Lower lobe of right lung (tissue), 2 donors: ENCODE results near the gene EFCAB12. TPM values are rescaled to one million over a fixed set of nuclear protein-coding genes. Genes with fewer than 3 reads are reported as not detected.

ENCODE experiments used
- ATAC-seq, 2 donors: fragments of 200-7000 bp; cut with Tn5 transposase; one replicate each; pipeline ENCODE4 v1.9.1; 2020 to 2022; ENCODE audit warnings: mild to moderate bottlenecking in 2 of 2, moderate library complexity in 2 of 2
- DNase-seq: peaks from one replicate; pipeline ENCODE4 v3.0.0-alpha.2; 2020
- H3K27ac ChIP-seq: fragments of 200-600 bp; one replicate; pipeline ENCODE4 v1.8.0; 2022
- H3K27me3 ChIP-seq: fragments of 200-600 bp; one replicate; pipeline ENCODE4 v1.8.0; 2022; ENCODE audit warnings: low read depth
- H3K36me3 ChIP-seq: fragments of 200-600 bp; one replicate; pipeline ENCODE4 v1.8.0; 2022; ENCODE audit warnings: mild to moderate bottlenecking
- H3K4me1 ChIP-seq: fragments of 200-600 bp; one replicate; pipeline ENCODE4 v1.8.0; 2022
- H3K4me3 ChIP-seq: fragments of 200-600 bp; one replicate; pipeline ENCODE4 v1.8.0; 2022; ENCODE audit warnings: mild to moderate bottlenecking
- H3K9me3 ChIP-seq: fragments of 200-600 bp; one replicate; pipeline ENCODE4 v1.8.0; 2022
- intact Hi-C: fragments of 100-400 bp; cut with DNase I; formaldehyde crosslinking; loops from one replicate; pipeline ENCODE4 v1.11.0; 2022
- total RNA-seq: library from RNA; stranded (reverse); fragmentation: NEBNext Ultra II Directional; extraction: Animal tissue kit (Norgen Biotek cat#: 25700); gene quantifications from one replicate; pipeline ENCODE4 v1.2.1, GENCODE V29; 2021
- TF ChIP-seq, protein P1 (sequence below): fragments of 200-600 bp; IDR thresholded peaks from one replicate; pipeline ENCODE4 v1.8.0; 2022; ENCODE audit warnings: antibody characterized with exemption, mild to moderate bottlenecking
- donor health status: DM: no; HTN: yes; CAD: no; lungs with severe emphysema.

EFCAB12 gene
- total RNA-seq, 1 donor from 2014 or later = 4.8 TPM

DNA sequence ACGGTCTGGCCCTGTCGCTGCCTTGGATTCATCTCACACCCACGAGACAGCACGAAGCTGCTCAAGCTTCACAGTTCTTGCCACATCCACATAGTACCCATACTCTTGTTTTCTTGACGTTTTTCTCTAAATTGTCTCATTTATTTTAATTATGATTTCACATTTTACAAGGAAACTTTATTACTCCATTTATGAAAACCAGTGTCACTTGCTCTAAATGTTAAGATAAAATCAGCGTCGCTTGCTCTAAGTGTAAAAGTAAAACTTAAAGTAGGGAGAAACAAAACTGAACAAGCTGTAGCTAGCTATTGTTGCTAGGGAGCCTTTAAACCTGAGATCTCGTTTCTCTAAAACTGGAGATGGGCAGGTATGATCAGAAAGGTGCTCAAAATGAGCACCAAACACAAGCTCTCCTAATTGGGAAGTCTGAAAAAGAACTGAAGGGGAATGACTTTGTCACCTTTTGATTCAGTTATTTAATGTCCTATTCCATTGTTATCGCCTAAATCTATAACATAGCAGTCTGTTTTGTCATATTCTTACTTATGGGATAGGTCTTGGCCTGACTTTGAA is 12.3 kb upstream of the EFCAB12 start:
- TF ChIP-seq, protein P1, sequence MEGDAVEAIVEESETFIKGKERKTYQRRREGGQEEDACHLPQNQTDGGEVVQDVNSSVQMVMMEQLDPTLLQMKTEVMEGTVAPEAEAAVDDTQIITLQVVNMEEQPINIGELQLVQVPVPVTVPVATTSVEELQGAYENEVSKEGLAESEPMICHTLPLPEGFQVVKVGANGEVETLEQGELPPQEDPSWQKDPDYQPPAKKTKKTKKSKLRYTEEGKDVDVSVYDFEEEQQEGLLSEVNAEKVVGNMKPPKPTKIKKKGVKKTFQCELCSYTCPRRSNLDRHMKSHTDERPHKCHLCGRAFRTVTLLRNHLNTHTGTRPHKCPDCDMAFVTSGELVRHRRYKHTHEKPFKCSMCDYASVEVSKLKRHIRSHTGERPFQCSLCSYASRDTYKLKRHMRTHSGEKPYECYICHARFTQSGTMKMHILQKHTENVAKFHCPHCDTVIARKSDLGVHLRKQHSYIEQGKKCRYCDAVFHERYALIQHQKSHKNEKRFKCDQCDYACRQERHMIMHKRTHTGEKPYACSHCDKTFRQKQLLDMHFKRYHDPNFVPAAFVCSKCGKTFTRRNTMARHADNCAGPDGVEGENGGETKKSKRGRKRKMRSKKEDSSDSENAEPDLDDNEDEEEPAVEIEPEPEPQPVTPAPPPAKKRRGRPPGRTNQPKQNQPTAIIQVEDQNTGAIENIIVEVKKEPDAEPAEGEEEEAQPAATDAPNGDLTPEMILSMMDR = no peak
- Histone ChIP-seq H3K27ac (peak overlapping the region; percentile 91), H3K4me1 (peaks cover 61% of the 10 kb centered on the region), H3K9me3 (no peaks in the 10 kb centered on the region), H3K4me3 (peak overlapping the region; percentile 88), H3K36me3 (peaks cover 24% of the 10 kb centered on the region), H3K27me3 (no peaks in the 10 kb centered on the region)
- DNase-seq = no peak
- intact Hi-C loops = no loop called here
- ATAC-seq = no peak

DNA sequence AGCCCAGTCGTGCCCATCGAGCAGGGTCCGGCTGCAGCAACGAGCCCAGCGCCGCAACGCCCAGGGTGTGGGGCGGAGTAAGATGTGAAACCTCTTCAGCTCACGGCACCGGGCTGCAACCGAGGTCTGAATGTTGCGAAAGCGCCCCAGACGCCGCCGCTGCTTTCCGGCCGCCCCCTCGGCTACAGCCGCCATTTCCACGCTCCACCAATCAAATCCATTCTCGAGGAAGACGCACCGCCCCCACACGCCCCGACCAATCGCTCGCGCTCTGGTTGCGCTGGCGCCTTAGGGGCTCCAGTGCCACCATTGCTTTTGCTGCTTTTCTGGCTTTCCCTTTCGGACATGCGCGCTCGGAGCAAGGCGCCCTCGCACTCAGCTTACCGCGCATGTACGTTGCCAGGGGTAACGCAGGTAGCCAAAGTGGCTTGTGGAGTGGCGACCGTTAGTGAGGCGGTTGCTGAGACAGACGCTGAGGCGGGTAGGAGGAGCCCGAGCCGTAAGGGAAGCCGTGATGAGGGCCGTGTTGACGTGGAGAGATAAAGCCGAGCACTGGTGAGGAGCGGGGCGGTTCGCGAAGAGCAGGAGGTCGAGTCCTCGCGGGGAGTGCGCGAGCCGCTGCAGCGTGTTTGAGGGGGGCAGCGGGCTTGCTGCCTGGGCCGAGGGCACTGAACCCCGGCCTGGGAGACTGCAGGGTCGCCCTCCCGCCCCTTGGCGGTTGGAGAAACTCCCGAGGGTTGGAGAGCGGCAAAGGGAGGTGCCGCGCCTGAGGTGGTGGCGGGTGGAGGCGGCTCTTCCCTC is 11.6 kb upstream of the EFCAB12 start, which contains the start of the genes IFT122 and MBD4:
TSS of gene IFT122 (plus strand) at position 408 of the 801 bp plus-strand sequence. CDS start at position 515, 107 bp downstream.
TSS of gene MBD4 (minus strand) at position 132 of the 801 bp plus-strand sequence. CDS start at position 17, 115 bp downstream.
- TF ChIP-seq, protein P1 = no peak
- Histone ChIP-seq H3K27me3 (no peaks in the 10 kb centered on the region), H3K36me3 (peaks cover 31% of the 10 kb centered on the region), H3K4me3 (peak within 1 kb of the TSS; percentile 88), H3K4me1 (peaks cover 66% of the 10 kb centered on the region), H3K27ac (peak within 1 kb of the TSS; percentile 91), H3K9me3 (no peaks in the 10 kb centered on the region)
- intact Hi-C loops = no loop called here
- ATAC-seq (peak; percentile 97 to 98), DNase-seq (peak; percentile 98)

DNA sequence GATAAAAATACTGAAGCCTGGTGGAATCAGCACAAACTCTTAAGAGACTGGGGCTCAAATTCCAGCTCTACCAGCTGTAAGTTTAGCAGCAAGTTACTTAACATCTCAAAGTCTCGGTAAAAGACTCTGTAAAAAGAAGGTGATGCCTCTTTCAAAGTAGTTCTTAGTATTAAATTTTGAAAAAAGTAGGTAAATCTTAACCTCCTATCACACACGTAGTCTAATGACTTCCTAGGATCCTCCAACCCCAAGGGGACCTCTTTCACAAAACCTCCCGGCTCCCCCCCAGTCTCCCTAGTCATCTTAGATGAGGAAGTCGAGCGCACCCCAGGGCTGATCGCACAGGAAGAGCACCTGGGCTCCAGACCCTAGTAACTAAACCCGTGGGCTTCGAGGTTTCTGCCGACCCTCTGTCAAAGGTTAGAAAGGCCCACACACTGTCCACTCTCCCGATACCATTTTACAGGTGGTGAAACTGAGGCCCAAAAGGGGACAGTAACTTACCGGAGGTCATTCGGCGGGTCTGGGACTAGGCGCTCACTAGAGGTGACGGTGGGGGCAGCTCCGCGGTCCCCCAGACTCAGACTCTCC is 10.9 kb upstream of the EFCAB12 start:
- Histone ChIP-seq H3K4me3 (peak overlapping the region; percentile 88), H3K27me3 (no peaks in the 10 kb centered on the region), H3K27ac (peak overlapping the region; percentile 91), H3K4me1 (peaks cover 62% of the 10 kb centered on the region), H3K9me3 (no peaks in the 10 kb centered on the region), H3K36me3 (peaks cover 38% of the 10 kb centered on the region)
- DNase-seq = peak; percentile 81
- ATAC-seq = peak; percentile 6 to 39
- TF ChIP-seq, protein P1 = no peak
- intact Hi-C loops = no loop called here

DNA sequence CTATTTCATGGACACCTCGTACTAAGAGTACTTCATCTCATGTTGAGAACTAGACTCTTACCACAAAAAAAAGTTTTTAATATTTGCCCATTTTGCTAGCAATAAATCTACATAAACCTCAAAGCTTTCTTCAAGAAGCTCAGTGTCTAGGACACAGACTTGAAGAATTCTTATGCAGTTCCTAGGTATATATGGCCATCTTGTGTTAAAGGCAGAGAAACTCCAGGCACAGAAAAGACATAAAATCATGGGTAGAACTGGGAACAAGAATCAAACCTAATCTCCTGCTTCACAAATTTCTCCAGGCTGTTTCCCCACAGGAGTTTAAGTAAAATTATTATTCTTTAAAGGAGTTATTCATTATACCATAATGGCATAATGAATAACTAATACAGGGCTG is 6.9 kb upstream of the EFCAB12 start:
- TF ChIP-seq, protein P1 = no peak
- DNase-seq (no peak), ATAC-seq (no peak)
- H3K4me1 ChIP-seq = peaks cover 27% of the 10 kb centered on the region
- H3K4me3 ChIP-seq = peak overlapping the region; percentile 12
- no peaks in the 10 kb centered on the region for H3K9me3 ChIP-seq
- peaks cover 77% of the 10 kb centered on the region for H3K36me3 ChIP-seq
- no peaks in the 10 kb centered on the region for H3K27me3 ChIP-seq
- H3K27ac ChIP-seq = no peak overlapping the region
- intact Hi-C loops = no loop called here

DNA sequence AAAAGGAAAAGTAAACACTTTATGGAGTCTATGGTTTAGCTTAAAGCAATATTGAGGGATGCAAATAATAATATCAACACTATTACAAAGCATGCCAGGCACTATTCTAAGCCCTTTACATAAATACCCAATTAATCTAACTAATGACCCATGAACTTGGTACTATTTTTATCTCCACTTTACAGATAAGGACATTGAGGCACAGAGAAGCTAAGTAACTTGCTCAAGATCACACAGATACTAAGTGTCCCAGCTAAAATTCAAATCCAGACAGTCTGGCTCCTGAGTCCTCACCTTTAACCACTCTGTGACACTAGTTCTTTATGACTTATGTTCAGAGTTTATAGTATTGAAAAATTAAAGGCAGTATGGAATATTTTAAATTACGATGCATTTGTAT is 5.7 kb upstream of the EFCAB12 start:
- H3K4me1 ChIP-seq = peaks cover 26% of the 10 kb centered on the region
- intact Hi-C loops = no loop called here
- H3K9me3 ChIP-seq = no peaks in the 10 kb centered on the region
- DNase-seq (no peak), ATAC-seq (no peak)
- peaks cover 87% of the 10 kb centered on the region for H3K36me3 ChIP-seq
- TF ChIP-seq, protein P1 = no peak
- H3K27ac ChIP-seq = no peak overlapping the region
- H3K27me3 ChIP-seq = no peaks in the 10 kb centered on the region
- no peak overlapping the region for H3K4me3 ChIP-seq
